Measurements from ENCODE around the gene CYREN.

Gene CYREN

GRCh38 chr7:135207406-135208101, 37.0 kb upstream of the CYREN start:
- Histone ChIP-seq H3K9me3 (ENCODE audit: control insufficient read depth, low read length) (no peaks in the 10 kb centered on the region), H3K36me3 (ENCODE audit: control insufficient read depth, insufficient read depth, low read length) (no peaks in the 10 kb centered on the region), H3K27me3 (ENCODE audit: control insufficient read depth, insufficient read depth, low read length) (no peaks in the 10 kb centered on the region), H3K4me3 (ENCODE audit: low read length) (no peak overlapping the region), H3K9ac (ENCODE audit: low read length) (no peak overlapping the region), H3K4me1 (ENCODE audit: control insufficient read depth, insufficient read depth, low read length) (peaks cover 15% of the 10 kb centered on the region)

GRCh38 chr7:135206941-135207391, 36.5 kb upstream of the CYREN start:
- Histone ChIP-seq H3K4me3 (ENCODE audit: low read length) (no peak overlapping the region), H3K9ac (ENCODE audit: low read length) (no peak overlapping the region), H3K27me3 (ENCODE audit: control insufficient read depth, insufficient read depth, low read length) (no peaks in the 10 kb centered on the region), H3K4me1 (ENCODE audit: control insufficient read depth, insufficient read depth, low read length) (peaks cover 15% of the 10 kb centered on the region), H3K9me3 (ENCODE audit: control insufficient read depth, low read length) (no peaks in the 10 kb centered on the region), H3K36me3 (ENCODE audit: control insufficient read depth, insufficient read depth, low read length) (no peaks in the 10 kb centered on the region)

GRCh38 chr7:135205850-135206249, 35.3 kb upstream of the CYREN start:
- Histone ChIP-seq H3K4me1 (ENCODE audit: control insufficient read depth, insufficient read depth, low read length) (peaks cover 15% of the 10 kb centered on the region), H3K36me3 (ENCODE audit: control insufficient read depth, insufficient read depth, low read length) (no peaks in the 10 kb centered on the region), H3K9ac (ENCODE audit: low read length) (no peak overlapping the region), H3K9me3 (ENCODE audit: control insufficient read depth, low read length) (no peaks in the 10 kb centered on the region), H3K4me3 (ENCODE audit: low read length) (no peak overlapping the region), H3K27me3 (ENCODE audit: control insufficient read depth, insufficient read depth, low read length) (no peaks in the 10 kb centered on the region)

- peaks cover 10% of the 10 kb centered on the region for H3K4me1 ChIP-seq (ENCODE audit: control insufficient read depth, insufficient read depth, low read length)
- H3K36me3 ChIP-seq (ENCODE audit: control insufficient read depth, insufficient read depth, low read length): no peaks in the 10 kb centered on the region
- H3K27me3 ChIP-seq (ENCODE audit: control insufficient read depth, insufficient read depth, low read length): no peaks in the 10 kb centered on the region
- H3K4me3 ChIP-seq (ENCODE audit: low read length): no peak overlapping the region
- H3K9me3 ChIP-seq (ENCODE audit: control insufficient read depth, low read length): no peaks in the 10 kb centered on the region
- H3K9ac ChIP-seq (ENCODE audit: low read length): no peak overlapping the region
Measured at GRCh38 chr7:135204876-135205275, 34.4 kb upstream of the CYREN start.

GRCh38 chr7:135204341-135204749, 33.8 kb upstream of the CYREN start:
- Histone ChIP-seq H3K4me3 (ENCODE audit: low read length) (no peak overlapping the region), H3K36me3 (ENCODE audit: control insufficient read depth, insufficient read depth, low read length) (no peaks in the 10 kb centered on the region), H3K4me1 (ENCODE audit: control insufficient read depth, insufficient read depth, low read length) (peaks cover 10% of the 10 kb centered on the region), H3K9me3 (ENCODE audit: control insufficient read depth, low read length) (no peaks in the 10 kb centered on the region), H3K9ac (ENCODE audit: low read length) (no peak overlapping the region), H3K27me3 (ENCODE audit: control insufficient read depth, insufficient read depth, low read length) (no peaks in the 10 kb centered on the region)

GRCh38 chr7:135201350-135201749, 30.8 kb upstream of the CYREN start:
- H3K9me3 ChIP-seq (ENCODE audit: control insufficient read depth, low read length): no peaks in the 10 kb centered on the region
- H3K4me1 ChIP-seq (ENCODE audit: control insufficient read depth, insufficient read depth, low read length): no peaks in the 10 kb centered on the region
- no peaks in the 10 kb centered on the region for H3K27me3 ChIP-seq (ENCODE audit: control insufficient read depth, insufficient read depth, low read length)
- no peak overlapping the region for H3K4me3 ChIP-seq (ENCODE audit: low read length)
- H3K36me3 ChIP-seq (ENCODE audit: control insufficient read depth, insufficient read depth, low read length): peaks cover 7% of the 10 kb centered on the region
- no peak overlapping the region for H3K9ac ChIP-seq (ENCODE audit: low read length)

GRCh38 chr7:135200821-135201331, 30.4 kb upstream of the CYREN start:
- Histone ChIP-seq H3K9ac (ENCODE audit: low read length) (no peak overlapping the region), H3K4me3 (ENCODE audit: low read length) (no peak overlapping the region), H3K36me3 (ENCODE audit: control insufficient read depth, insufficient read depth, low read length) (peaks cover 7% of the 10 kb centered on the region), H3K4me1 (ENCODE audit: control insufficient read depth, insufficient read depth, low read length) (no peaks in the 10 kb centered on the region), H3K27me3 (ENCODE audit: control insufficient read depth, insufficient read depth, low read length) (no peaks in the 10 kb centered on the region), H3K9me3 (ENCODE audit: control insufficient read depth, low read length) (no peaks in the 10 kb centered on the region)

GRCh38 chr7:135199439-135199838, 28.9 kb upstream of the CYREN start:
- no peak overlapping the region for H3K9ac ChIP-seq (ENCODE audit: low read length)
- H3K4me3 ChIP-seq (ENCODE audit: low read length): no peak overlapping the region
- H3K36me3 ChIP-seq (ENCODE audit: control insufficient read depth, insufficient read depth, low read length): peaks cover 7% of the 10 kb centered on the region
- H3K4me1 ChIP-seq (ENCODE audit: control insufficient read depth, insufficient read depth, low read length): no peaks in the 10 kb centered on the region
- no peaks in the 10 kb centered on the region for H3K27me3 ChIP-seq (ENCODE audit: control insufficient read depth, insufficient read depth, low read length)
- no peaks in the 10 kb centered on the region for H3K9me3 ChIP-seq (ENCODE audit: control insufficient read depth, low read length)

GRCh38 chr7:135197906-135198655, 27.6 kb upstream of the CYREN start:
- H3K4me3 ChIP-seq (ENCODE audit: low read length): no peak overlapping the region
- no peaks in the 10 kb centered on the region for H3K27me3 ChIP-seq (ENCODE audit: control insufficient read depth, insufficient read depth, low read length)
- no peaks in the 10 kb centered on the region for H3K9me3 ChIP-seq (ENCODE audit: control insufficient read depth, low read length)
- H3K36me3 ChIP-seq (ENCODE audit: control insufficient read depth, insufficient read depth, low read length): peaks cover 7% of the 10 kb centered on the region
- H3K4me1 ChIP-seq (ENCODE audit: control insufficient read depth, insufficient read depth, low read length): no peaks in the 10 kb centered on the region
- no peak overlapping the region for H3K9ac ChIP-seq (ENCODE audit: low read length)

GRCh38 chr7:135197343-135197742, 26.8 kb upstream of the CYREN start:
- Histone ChIP-seq H3K4me1 (ENCODE audit: control insufficient read depth, insufficient read depth, low read length) (no peaks in the 10 kb centered on the region), H3K4me3 (ENCODE audit: low read length) (no peak overlapping the region), H3K9ac (ENCODE audit: low read length) (no peak overlapping the region), H3K27me3 (ENCODE audit: control insufficient read depth, insufficient read depth, low read length) (no peaks in the 10 kb centered on the region), H3K36me3 (ENCODE audit: control insufficient read depth, insufficient read depth, low read length) (peaks cover 7% of the 10 kb centered on the region), H3K9me3 (ENCODE audit: control insufficient read depth, low read length) (no peaks in the 10 kb centered on the region)

GRCh38 chr7:135195968-135196629, 25.6 kb upstream of the CYREN start:
- H3K4me1 ChIP-seq (ENCODE audit: control insufficient read depth, insufficient read depth, low read length): no peaks in the 10 kb centered on the region
- no peak overlapping the region for H3K9ac ChIP-seq (ENCODE audit: low read length)
- H3K27me3 ChIP-seq (ENCODE audit: control insufficient read depth, insufficient read depth, low read length): no peaks in the 10 kb centered on the region
- no peaks in the 10 kb centered on the region for H3K9me3 ChIP-seq (ENCODE audit: control insufficient read depth, low read length)
- H3K36me3 ChIP-seq (ENCODE audit: control insufficient read depth, insufficient read depth, low read length): peaks cover 7% of the 10 kb centered on the region
- no peak overlapping the region for H3K4me3 ChIP-seq (ENCODE audit: low read length)

- Histone ChIP-seq H3K36me3 (ENCODE audit: control insufficient read depth, insufficient read depth, low read length) (peaks cover 7% of the 10 kb centered on the region), H3K27me3 (ENCODE audit: control insufficient read depth, insufficient read depth, low read length) (no peaks in the 10 kb centered on the region), H3K4me3 (ENCODE audit: low read length) (no peak overlapping the region)
Measured at GRCh38 chr7:135195156-135195555, 24.6 kb upstream of the CYREN start.

More at GRCh38 chr7:135195156-135195555, 24.6 kb upstream of the CYREN start:
- Histone ChIP-seq H3K9me3 (ENCODE audit: control insufficient read depth, low read length) (no peaks in the 10 kb centered on the region), H3K9ac (ENCODE audit: low read length) (no peak overlapping the region), H3K4me1 (ENCODE audit: control insufficient read depth, insufficient read depth, low read length) (no peaks in the 10 kb centered on the region)
